Ramos (cell line): ENCODE results near the gene SLC35A4.
"Not testable (repeated sequence)": the region's sequence is repeated elsewhere in the genome, so short reads cannot be mapped to it uniquely, and the experiment has no call there.

Source experiments
- in situ Hi-C: fragments of 300-500 bp; cut with MboI; formaldehyde crosslinking; loops from one replicate; pipeline ENCODE4 v1.14.3; 2022; ENCODE audit warnings: low sequenced_read_pairs; ENCODE audit not compliant: unreplicated experiment

Gene SLC35A4

DNA sequence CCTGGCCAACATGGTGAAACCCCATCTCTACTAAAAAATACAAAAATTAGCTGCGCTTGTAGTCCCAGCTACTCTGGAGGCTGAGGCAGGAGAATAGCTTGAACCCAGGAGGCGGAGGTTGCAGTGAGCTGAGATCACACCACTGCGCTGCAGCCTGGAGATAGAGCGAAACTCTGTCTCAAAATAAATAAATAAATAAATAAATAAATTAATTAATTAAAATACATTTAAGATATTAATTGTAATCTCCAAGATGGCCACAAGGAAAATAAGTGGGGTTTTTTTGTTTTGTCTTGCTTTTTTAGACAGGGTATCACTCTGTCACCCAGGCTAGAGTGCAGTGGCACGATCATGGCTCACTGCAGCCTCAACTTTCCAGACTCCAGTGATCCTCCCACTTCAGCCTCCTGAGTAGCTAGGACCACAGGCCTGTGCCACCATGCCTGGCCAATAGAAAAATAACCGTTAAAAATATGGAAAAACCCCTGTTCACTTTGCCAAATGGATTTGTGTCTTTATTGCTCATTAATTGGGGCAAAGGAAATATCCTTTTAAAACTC lies 14.6 kb downstream of the SLC35A4 start:
- in situ Hi-C loops = not testable (repeated sequence)

DNA sequence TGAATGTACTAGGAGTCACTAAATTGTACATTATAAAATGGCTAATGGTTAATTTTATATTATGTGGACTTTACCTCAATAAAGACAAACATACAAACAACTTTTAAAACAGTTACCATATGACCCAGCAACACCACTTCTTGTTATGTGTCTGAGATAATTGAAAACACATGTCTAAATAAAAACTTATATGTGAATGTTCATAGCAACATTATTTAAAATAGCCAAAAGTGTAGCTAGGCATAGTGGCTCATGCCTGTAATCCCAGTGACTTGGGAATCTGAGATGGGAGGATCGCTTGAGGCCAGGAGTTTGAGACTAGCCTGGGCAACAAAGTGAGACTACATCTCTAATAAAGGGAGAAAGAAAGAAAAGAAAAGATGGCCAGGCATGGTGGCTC lies 22.9 kb downstream of the SLC35A4 start:
- in situ Hi-C loops = no loop called here

DNA sequence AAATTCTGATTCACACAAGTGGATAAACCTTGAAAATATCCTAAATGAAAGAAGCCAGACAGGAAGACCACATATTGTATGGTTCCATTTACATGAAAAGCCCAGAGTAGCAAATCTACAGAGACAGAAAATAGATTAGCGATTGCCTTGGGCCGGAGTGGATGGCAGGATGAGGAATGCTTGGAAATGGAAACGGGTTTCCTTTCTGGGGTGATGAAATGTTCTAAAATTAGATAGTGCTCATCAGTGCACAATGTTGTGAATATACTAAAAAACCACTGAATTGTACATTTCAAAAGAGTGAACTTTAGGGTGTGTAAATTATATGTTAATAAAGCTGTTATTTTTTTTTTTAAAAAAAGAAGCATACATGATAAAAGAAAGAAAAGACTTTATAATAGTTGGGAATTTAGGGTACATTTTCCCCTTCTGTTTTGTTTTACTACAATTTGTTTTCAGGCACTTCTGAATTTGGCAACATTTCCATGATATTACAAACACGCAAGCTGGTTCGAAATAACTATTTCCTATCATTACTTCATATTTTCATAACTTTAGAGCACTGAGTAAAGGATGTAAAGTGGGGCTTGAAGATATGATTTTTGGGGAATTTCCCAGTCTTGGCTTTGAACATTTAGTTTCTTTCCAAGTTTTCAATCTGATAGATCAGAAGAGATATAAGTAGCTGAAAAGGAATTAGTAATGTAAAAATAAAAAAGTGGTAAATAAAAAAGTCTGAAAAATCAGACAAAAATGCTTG lies 23.9 kb downstream of the SLC35A4 start:
- in situ Hi-C loops = no loop called here

DNA sequence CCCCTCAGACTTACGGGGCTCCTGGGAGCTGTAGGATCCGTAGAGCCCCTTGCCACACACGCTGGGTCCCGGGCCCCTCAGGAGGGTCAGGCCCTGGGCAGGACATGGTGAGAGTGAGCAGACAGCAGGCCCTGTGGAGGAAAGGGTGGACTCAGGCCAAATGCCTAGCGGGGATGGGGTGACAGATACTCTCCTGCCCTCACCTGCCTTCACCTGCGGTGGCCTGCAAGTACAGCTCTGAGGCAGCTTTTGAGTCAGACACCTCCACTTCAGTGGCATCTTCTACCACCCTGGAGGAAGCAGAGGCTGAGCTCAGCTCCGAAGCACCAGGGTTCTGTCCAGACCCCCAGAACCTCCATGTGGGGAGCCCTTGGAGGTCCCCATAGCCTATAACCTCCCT lies 26.2 kb downstream of the SLC35A4 start:
- in situ Hi-C loops = no loop called here

DNA sequence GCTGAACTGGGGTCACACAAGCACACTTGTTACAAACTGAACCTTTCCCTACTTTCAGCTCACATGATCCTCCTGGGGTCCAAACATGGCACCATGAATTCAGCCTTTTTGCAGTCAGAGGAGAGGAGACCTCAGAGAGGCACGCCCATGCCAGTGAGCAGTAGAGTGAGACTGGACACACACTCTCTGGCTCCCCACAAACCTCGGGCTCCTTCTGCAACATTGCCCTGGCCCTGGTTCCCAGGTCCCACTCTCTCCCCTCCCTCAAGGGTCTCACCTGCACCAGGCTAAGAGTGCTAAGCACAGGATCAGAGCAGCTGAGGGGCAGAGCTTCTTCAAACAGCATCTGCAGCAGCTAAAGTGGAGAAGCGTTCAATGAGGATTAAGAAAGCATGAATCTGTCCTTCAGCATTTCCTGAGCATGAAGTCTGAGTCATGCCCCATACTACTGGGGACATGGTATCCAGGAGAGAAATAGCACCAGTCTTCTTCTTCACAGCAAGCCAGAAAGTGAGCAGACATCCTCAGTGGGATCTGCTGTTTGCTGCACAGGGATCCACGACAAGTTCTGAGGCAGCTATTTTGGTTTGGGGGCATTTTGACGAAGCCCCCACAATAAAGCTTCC lies 27.2 kb downstream of the SLC35A4 start:
- in situ Hi-C loops = no loop called here

DNA sequence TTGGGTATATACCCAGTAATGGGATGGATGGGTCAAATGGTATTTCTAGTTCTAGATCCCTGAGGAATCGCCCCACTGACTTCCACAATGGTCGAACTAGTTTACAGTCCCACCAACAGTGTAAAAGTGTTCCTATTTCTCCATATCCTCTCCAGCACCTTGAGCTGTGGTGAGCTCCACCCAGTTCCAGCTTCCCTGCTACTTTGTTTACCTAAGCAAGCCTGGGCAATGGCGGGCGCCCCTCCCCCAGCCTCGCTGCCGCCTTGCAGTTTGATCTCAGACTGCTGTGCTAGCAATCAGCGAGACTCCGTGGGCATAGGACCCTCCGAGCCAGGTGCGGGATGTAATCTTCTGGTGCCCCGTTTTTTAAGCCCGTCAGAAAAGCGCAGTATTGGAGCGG lies 28.4 kb downstream of the SLC35A4 start:
- in situ Hi-C loops = not testable (repeated sequence)

DNA sequence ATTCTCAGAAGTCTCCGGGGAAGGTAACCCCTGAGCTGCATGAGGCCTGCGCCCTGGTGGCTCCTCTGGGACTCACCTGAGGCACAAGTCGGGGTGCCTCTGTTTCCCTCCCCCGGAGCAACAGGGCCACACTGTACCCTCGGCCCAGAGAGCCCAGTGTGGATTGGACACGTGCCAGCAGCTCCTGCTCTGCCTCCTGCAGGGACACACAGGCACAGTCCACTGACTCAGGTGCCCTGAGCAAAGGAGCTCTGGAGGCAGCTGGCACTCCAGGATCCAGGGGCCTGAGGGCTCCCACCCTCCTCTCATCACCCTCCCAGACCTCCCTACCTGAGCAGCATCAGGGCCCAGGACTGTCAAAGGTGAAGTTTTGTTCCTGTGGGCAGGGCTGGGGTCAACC lies 29.5 kb downstream of the SLC35A4 start:
- in situ Hi-C loops = no loop called here

DNA sequence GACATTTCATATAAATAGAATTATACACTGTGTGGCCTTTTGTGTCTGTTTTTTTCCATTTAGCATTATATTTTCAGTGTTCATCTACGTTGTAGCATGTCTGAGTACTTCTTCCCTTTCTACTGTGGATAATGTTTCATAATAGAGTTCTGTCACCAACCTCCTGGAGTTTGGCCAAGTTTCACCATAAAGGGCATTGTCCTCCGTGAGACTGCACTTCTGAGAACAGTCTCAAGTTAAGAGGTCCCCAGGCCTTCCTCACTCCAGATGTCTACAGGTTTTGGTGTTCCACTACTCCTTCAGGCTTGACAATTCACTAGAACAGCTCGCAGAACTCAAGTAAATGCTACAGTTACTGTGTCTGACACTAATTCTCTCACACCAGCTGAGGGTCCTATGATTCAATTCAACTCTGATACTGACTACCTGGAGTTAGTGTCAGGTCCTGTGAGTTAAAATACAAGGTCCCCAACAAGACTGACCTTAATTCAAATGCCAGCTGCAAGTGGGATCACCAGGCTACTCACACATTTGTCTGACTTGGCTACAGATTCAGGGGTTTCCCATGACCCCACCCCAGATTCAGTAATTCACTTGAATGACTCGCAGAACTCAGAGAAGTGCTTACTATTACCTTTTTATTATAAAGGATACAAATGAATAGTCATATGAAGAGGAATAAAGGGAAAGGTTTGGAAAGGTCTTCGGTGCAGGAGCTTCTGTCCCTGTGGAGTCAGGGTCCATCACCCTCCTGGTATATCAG lies 31.1 kb downstream of the SLC35A4 start:
- in situ Hi-C loops = no loop called here

DNA sequence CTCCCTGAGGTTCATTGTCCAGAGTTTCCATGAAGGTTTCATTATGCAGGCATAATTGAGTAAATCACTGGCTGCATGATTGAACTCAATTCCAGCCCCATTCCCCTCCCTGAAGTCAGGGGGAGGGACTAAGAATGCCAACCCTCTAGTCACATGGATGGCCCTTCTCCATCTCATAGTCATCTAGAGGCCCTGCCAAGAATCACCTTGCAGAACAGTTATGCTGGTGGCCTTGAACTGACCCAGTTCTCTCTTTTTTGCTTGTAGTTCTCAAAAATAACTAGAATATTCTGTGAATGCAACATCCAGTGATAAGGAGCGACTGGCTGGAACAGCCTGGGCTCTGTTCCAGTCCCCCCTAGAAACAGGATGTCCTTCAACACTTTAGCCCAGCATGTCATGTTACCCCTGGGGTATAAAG lies 31.7 kb downstream of the SLC35A4 start:
- in situ Hi-C loops = no loop called here

DNA sequence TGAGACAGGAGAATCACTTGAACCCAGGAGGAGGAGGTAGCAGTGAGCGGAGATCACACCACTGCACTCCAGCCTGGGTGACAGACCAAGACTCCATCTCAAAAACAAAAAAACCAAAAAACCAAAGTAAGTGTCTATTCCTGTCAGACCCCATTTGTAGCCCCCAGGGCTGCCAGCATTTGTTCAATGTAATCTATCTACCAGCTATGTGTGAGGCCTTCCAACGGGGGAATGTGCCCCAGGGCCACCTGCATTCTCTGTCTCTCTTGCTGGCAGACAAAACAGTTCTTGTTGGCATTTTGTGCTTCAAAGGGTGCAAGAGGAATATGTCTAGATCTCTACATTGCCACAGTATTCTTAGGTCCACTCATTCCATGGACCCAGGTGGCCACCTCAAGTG lies 34.2 kb downstream of the SLC35A4 start:
- in situ Hi-C loops = no loop called here

DNA sequence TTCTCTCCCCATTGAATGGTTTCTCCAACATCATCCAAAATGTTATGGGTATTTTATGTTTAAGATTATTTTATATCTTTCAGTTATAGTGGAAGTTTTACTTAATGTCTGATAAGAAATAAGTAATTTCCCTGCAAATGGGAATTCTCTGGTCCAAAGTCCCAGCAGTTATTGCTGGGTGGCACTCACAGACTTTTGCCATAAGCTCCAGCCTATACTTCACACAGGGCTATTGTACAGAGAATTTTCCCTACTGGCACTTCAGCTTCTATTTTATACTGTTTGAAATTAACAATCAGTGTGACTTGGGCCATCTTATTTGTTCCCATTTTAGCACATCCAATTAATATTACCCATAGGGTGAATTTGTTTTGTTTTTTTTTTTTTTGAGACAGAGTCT lies 35.5 kb downstream of the SLC35A4 start:
- in situ Hi-C loops = no loop called here

DNA sequence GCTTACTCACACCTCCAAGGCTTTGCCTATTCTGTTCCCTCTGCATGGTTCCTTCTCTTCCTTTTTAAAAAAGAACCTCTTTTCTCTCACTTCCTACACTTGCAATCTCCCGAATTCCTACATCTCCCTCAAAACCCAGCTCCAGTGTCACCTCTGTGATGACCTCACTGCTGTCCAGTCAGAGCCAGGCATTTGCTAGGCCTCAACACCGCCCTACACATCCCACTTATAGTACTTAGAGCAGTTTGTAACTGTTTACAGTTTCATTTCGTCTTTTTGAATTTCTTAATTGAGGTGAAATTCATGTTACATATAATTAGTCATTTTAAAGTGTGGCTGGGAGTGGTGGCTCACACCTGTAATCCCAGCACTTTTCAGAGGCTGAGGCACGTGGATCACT lies 37.5 kb downstream of the SLC35A4 start:
- in situ Hi-C loops = no loop called here

DNA sequence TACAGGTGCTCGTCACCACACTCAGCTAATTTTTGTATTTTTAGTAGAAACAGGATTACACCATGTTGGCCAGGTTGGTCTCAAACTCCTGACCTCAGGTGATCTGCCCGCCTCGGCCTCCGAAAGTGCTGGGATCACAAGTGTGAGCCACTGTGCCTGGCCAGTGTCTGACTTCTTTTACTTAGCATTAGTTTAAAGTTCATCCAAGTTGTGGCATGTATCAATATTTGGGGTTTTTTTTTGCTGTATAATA lies 38.7 kb downstream of the SLC35A4 start:
- in situ Hi-C loops = not testable (repeated sequence)

DNA sequence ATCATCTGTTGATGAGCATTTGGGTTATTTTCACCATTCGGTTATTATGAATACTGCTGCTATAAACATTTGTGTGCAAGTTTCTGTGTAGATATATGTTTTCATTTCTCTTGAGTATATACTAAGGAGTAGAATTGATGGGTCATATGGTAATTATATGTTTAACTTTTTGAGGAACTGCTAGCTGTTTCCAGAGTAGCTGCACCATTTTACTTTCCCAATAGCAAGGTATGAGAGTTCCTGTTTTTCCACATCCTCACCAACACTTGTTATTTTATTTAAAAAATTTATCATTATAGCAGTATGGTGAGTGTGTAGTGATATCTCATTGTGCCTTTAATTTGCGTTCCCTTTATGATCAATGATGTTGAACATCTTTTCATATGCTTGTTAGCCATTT lies 39.1 kb downstream of the SLC35A4 start:
- in situ Hi-C loops = no loop called here

DNA sequence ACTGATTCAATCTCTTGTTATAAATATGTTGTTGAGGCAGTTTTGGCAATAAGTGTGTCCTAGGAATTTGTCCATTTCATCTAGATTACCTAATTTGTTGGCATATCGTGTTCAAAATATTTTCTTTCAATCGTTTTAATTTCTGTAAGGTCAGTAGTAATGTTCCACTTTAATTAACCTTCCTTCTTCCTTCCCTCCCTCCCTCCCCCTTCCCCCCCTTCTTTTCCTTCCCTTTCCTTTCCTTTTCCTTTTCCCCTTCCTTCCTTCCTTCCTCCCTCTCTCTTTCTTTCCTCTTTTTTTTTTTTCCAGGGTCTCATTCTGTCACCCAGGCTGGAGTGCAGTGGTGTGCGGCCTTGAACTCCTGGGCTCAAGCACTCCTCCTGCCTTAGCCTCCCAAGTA lies 41.3 kb downstream of the SLC35A4 start:
- in situ Hi-C loops = no loop called here

DNA sequence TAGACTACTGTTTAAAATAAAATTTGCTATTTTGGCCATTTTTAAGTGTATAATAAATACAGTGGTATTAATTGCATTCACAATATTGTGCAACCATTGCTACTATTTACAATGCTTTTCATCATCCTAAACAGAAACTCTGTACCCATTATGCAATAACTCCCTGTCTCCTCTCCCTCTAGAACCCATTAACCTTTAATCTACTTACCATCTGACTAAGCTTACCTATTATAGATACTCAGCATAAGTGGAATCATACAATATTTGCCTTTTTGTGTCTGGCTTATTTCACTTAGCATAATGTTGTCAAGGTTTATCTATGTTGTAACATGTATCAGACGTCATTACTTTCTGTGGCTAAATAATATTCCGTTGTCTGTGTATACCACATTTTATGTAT lies 42.4 kb downstream of the SLC35A4 start:
- in situ Hi-C loops = no loop called here

DNA sequence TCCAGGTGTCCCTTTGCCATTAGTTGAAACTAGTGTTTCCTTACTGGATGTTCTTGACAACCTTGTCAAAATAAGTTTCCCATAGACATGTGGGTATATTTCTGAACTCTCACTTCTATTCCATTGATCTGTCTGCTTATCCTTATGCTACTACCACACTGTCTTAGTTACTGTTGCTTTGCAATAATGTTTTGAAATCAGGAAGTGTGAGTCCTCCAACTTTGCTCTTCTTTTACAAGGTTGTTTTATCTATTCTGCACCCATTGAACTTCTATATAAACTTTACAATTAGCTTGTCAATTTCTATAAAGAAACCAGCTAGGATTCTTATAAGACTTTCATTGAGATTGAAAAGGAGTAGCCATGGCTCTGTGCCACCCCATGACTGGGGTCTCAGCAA lies 44.1 kb downstream of the SLC35A4 start:
- in situ Hi-C loops = no loop called here

DNA sequence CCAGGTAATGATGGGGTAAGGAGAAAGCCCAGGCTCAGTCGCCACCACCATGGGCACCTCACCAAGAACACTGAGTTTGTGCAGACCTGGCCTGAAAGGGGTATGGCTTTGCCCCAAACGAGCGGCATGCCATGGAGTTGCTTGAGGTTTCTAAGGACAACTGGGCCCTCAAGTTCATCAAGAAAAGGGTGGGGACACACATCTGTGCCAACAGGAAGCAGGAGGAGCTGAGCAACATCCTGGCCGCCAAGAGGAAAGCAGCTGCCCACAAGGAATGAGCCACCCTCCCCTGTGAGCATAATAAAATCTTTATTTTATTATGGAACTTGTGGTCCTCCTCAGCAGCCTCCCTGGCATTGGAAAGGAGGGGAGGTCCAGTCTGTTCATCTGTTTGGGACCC lies 44.5 kb downstream of the SLC35A4 start:
- in situ Hi-C loops = no loop called here

DNA sequence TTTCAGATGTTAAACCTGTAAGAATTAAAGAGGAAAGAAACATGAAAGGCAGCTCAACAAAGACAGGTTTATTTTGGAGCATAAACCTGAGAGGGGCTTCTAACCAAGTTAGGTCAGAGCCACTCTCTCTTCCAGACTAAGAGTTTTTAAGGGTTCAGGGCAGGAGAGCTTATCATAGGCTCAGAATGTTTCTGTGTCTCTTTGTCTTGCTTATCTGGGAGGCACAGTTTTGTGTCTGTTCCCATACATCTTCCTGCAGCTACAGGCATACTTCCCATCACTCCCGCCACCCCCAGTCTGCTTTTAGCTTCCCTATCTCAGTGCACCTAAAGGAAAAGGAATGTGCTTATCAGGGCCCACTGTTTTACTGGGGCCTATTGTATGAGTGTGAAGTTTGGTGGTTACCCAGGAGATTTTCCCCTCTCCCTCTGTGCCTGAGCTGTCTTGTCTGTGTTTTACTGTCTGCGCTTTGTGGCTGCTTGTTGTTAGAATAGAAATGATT lies 46.4 kb downstream of the SLC35A4 start:
- in situ Hi-C loops = no loop called here
